ENCODE results near the gene DNAL4.

DNA sequence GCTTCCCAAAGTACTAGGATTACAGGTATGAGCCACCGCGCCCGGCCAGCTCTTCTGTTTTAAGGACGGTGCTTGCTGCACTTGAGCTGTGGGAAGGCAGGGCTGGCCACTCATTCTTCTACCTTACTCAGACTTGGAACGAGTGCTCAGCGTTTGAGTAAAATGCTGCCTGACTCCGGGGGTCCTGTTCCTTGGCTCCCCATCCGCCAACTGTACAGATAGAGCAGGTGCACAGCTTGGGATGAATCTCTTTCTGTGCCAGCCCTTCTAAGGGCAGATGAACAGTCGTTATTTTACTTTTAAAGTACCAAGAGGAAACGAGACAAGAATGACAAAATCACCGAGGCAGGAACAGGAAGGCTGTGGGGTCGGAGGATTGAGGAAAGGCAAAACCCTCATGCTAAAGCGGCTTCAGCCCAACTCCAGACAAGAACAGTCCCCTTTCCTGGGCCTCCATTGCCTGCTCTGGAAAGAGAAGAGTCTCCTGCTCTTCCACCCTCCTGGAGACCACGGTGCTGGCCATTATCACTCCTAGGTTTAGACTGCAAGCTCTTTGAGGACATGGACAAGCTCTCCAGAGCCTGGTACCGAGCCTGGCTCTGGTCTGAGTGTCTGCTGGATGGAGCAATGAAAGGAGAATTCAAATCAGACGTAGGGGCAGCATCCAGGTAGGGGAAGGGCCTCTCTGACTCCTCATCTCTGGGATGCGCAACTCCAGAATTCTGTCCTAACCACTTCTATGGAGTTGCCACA lies 37.1 kb downstream of the DNAL4 start:
- TF ChIP-seq, protein P1, sequence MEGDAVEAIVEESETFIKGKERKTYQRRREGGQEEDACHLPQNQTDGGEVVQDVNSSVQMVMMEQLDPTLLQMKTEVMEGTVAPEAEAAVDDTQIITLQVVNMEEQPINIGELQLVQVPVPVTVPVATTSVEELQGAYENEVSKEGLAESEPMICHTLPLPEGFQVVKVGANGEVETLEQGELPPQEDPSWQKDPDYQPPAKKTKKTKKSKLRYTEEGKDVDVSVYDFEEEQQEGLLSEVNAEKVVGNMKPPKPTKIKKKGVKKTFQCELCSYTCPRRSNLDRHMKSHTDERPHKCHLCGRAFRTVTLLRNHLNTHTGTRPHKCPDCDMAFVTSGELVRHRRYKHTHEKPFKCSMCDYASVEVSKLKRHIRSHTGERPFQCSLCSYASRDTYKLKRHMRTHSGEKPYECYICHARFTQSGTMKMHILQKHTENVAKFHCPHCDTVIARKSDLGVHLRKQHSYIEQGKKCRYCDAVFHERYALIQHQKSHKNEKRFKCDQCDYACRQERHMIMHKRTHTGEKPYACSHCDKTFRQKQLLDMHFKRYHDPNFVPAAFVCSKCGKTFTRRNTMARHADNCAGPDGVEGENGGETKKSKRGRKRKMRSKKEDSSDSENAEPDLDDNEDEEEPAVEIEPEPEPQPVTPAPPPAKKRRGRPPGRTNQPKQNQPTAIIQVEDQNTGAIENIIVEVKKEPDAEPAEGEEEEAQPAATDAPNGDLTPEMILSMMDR (IDR thresholded peaks at IDR 0.05): no peak
- TF ChIP-seq EZH2 (IDR thresholded peaks at IDR 0.05; ENCODE audit: borderline replicate concordance, insufficient read depth, low read depth, low read length, poor library complexity, severe bottlenecking): no peak

All from B cell (primary cell).